HG02571 (cell line): ENCODE data around the gene PKD1.
"Not testable (repeated sequence)": the region's sequence is repeated elsewhere in the genome, so short reads cannot be mapped to it uniquely, and the experiment has no call there.

Experiments used
- ATAC-seq: cut with Tn5 transposase; IDR thresholded peaks from one replicate; pipeline ENCODE4 v1.9.1; 2021; ENCODE audit warnings: mild to moderate bottlenecking, moderate library complexity; ENCODE audit not compliant: unreplicated experiment

Gene PKD1

GRCh38 chr16:2110332-2111008 is 25.2 kb downstream of the PKD1 start:
- not testable (repeated sequence) for ATAC-seq

GRCh38 chr16:2109872-2110271 is 25.8 kb downstream of the PKD1 start:
- not testable (repeated sequence) for ATAC-seq

DNA sequence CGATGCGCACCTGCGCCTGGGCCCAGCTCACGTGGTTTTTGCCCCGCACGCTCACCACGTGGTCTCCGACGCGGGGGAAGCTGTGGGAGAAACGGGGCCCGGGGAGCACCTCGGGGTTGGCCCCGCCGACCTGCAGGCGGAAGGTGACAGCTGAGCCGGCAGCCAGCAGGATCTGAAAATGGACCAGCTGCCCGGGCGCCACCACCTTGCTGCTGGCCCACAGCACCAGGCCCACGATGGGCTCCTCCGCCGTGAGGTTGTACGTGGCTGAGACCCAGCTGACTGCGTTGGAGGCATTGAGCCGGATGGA is 26.5 kb downstream of the PKD1 start:
- not testable (repeated sequence) for ATAC-seq

- ATAC-seq = not testable (repeated sequence)
Observed at GRCh38 chr16:2108446-2109270, 27.0 kb downstream of the PKD1 start.

GRCh38 chr16:2107791-2108125 is 27.9 kb downstream of the PKD1 start:
- ATAC-seq = not testable (repeated sequence)

DNA sequence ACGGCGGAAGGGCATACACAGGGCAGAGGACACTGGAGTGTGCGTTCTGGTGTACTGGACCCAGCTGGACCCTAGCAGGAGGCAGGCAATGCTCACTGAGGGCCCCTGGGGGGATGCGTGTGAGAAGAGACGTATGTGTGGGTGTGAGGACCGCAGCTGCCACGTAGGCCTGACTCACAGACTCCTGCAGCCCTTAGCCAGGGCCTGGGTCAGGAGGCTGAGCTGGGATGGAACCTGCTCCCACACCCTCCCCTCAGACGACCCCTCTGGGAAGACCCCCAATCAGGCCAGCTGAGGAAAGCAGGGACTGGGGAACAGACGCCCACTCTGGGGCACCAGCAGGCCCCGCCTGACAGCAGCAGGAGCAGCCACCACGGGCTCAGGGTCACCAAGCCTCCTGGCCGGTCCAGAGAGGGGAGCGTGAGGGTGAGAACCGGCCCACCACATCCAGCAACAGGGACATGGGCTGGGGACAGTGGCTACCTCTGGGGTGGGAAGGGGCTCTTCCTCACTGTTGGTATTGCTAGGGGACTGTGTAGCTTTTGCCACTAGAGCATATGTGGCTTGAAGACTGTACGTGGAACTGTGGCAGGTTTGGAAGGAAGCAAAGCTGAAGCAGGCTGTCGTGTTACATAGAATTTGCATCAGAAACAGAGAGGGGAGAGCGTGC is 28.4 kb downstream of the PKD1 start:
- ATAC-seq = not testable (repeated sequence)

DNA sequence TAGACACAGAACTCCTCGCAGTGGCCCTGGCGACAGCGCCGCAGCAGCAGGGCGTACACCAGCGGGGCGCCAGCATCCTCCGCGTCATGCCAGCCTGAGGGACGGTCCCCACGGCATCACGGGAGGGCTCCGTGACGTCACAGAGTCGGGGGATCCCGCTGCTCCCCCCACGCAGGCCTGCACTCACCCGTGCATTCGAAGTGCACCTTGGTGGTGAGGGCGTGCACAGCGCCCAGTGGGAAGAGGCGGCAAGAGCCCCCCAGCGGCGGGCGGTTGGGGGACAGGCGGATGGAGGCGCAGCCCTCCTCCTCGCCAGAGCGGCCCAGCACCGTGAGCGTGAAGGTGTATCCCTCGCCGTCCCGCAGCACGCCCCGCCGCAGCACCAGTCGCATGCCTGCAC is 29.5 kb downstream of the PKD1 start:
- ATAC-seq = not testable (repeated sequence)

GRCh38 chr16:2105769-2106168 is 29.9 kb downstream of the PKD1 start:
- ATAC-seq = not testable (repeated sequence)

GRCh38 chr16:2105291-2105690 is 30.4 kb downstream of the PKD1 start:
- ATAC-seq = not testable (repeated sequence)

DNA sequence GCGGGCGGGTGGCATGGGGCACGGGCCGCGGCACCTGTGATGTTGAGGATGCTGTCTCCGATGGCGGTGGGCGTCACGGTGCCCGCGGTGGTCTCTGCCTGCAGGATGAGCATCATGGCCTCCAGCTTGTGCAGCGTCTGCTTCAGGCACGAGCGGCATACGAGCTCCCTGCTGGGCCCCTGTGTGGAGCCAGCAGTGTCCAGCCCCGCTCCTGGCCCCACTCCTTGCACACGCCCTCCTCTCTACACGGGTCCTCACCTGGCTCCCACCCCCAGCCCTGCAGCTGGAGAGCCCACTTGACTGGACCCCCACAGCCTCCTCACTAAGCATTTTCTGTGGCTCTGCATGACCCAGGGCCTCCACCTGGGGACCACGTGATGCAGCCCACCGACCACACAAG is 31.2 kb downstream of the PKD1 start:
- ATAC-seq = not testable (repeated sequence)

- ATAC-seq = no peak
Observed at GRCh38 chr16:2102471-2102870, 33.2 kb downstream of the PKD1 start.

GRCh38 chr16:2101581-2101980 is 34.1 kb downstream of the PKD1 start:
- not testable (repeated sequence) for ATAC-seq

DNA sequence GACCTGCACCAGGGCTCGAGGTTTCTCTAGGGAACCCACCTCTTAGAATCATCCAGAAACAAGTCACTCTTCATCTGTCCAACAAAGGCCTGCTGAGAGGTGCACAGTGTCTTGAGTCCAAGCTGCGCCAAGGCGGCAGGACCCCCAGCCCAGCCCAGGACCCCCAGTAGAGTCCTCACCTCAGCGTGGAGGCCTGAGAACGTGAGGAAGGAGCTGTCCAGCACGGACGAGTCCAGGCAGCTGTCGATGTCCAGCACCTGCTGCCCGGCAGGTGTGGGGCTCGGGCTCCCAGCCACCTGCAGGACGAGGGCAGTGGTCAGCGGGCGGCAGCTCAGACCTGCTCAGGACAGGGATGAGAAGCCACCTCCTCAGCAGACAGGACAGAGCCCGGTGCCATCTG is 38.0 kb downstream of the PKD1 start:
- not testable (repeated sequence) for ATAC-seq

GRCh38 chr16:2096853-2097595 is 38.7 kb downstream of the PKD1 start:
- ATAC-seq = no peak

GRCh38 chr16:2095918-2096582 is 39.6 kb downstream of the PKD1 start:
- no peak for ATAC-seq

- no peak for ATAC-seq
Observed at GRCh38 chr16:2095315-2095853, 40.3 kb downstream of the PKD1 start.

DNA sequence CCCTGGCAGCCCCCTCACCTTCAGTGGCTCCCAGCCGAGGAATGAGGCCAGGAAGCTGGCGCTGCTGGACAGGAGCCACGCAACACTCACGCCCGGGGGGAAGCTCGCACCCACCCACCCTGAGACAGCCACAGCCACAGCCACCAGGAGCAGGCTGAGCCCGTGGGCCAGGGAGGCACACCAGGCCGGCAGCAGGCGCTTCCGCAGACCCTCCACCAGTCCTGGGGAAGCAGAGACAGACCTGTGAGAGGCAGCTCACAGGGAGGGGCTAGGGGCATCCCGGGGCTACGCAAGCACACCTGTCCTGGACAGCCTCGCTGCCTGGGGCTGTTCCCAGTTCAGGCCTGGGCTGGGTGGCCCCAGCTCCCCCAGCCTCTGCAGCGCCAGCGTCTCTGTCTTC is 41.9 kb downstream of the PKD1 start:
- ATAC-seq = no peak

- no peak for ATAC-seq
Observed at GRCh38 chr16:2092866-2093265, 42.8 kb downstream of the PKD1 start.

DNA sequence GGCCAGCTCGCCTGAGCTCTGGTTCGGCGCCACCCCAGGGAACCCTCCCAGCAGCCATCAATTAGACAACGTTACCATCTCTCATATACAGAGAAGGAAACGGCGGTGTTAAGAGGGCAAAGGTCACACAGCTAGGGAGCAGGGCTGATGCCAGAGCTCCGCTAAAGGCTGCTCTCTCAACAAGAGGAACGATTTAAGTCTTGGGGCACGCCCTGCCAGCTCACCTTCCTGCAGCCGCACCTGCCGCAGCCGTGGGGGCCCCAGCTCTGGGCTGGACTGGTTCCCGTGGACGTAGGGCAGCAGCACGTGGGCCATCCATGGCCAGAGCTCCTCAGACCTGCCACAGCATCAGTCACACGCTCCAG is 43.5 kb downstream of the PKD1 start:
- ATAC-seq = no peak

GRCh38 chr16:2091547-2092255 is 44.0 kb downstream of the PKD1 start:
- ATAC-seq = no peak
